Measurements from ENCODE around the gene DNAH8. TPM values are rescaled to one million over a fixed set of nuclear protein-coding genes. Genes with fewer than 3 reads are reported as not detected.

The DNAH8 gene
- total RNA-seq, 1 experiment from 2014 or later: not detected

- CTCF ChIA-PET: no interaction called here
- no peak for TF ChIP-seq EZH2 (IDR thresholded peaks at IDR 0.05; ENCODE audit: low read depth)
- TF ChIP-seq CTCF (conservative IDR thresholded peaks at IDR 0.05): no peak
- no peaks in the 10 kb centered on the region for H3K79me2 ChIP-seq (ENCODE audit: low read depth)
Measured at GRCh38 chr6:38723783-38724182, 8.7 kb downstream of the DNAH8 start.

GRCh38 chr6:38724343-38724742, 9.2 kb downstream of the DNAH8 start:
- no TSS peak for BruUV-seq (replicated peaks)
- Histone ChIP-seq H3K27me3 (ENCODE audit: insufficient read depth, low read depth) (no peaks in the 10 kb centered on the region), H3K4me3 (no peak overlapping the region), H3F3A (ENCODE audit: insufficient read depth, low read depth) (no peaks in the 10 kb centered on the region), H4K20me1 (ENCODE audit: insufficient read depth) (no peaks in the 10 kb centered on the region; the same call in 1 of the 2 replicates), H3K79me2 (ENCODE audit: low read depth) (no peaks in the 10 kb centered on the region), H3K4me1 (replicated peaks; ENCODE audit: insufficient read depth) (no peaks in the 10 kb centered on the region), H3K36me3 (ENCODE audit: low read depth) (no peaks in the 10 kb centered on the region), H3K27ac (no peak overlapping the region), H2AFZ (no peak overlapping the region), H3K9me3 (ENCODE audit: insufficient read depth, low read depth) (no peaks in the 10 kb centered on the region), H3K9me2 (ENCODE audit: insufficient read depth) (no peaks in the 10 kb centered on the region), H3K4me2 (no peak overlapping the region)
- intact Hi-C loops (cut with micrococcal nuclease; ENCODE audit: unreplicated experiment): no loop called here
- ChIA-PET CTCF (no interaction called here), POLR2A (ENCODE audit: unreplicated experiment) (no interaction called here)
- DNase-seq: no peak
- TF ChIP-seq EZH2 (IDR thresholded peaks at IDR 0.05; ENCODE audit: low read depth): no peak
- TF ChIP-seq CTCF (conservative IDR thresholded peaks at IDR 0.05): no peak

More at GRCh38 chr6:38723783-38724182, 8.7 kb downstream of the DNAH8 start:
- H3K4me3 ChIP-seq: no peak overlapping the region
- no TSS peak for BruUV-seq (replicated peaks)
- H3F3A ChIP-seq (ENCODE audit: insufficient read depth, low read depth): no peaks in the 10 kb centered on the region
- H2AFZ ChIP-seq: no peak overlapping the region
- no peaks in the 10 kb centered on the region for H3K9me3 ChIP-seq (ENCODE audit: insufficient read depth, low read depth)
- H3K4me1 ChIP-seq (replicated peaks; ENCODE audit: insufficient read depth): no peaks in the 10 kb centered on the region
- no peaks in the 10 kb centered on the region for H3K36me3 ChIP-seq (ENCODE audit: low read depth)
- no peaks in the 10 kb centered on the region for H4K20me1 ChIP-seq (ENCODE audit: insufficient read depth)
- POLR2A ChIA-PET (ENCODE audit: unreplicated experiment): no interaction called here
- no peak overlapping the region for H3K4me2 ChIP-seq
- intact Hi-C loops (cut with micrococcal nuclease; ENCODE audit: unreplicated experiment): no loop called here
- H3K9me2 ChIP-seq (ENCODE audit: insufficient read depth): no peaks in the 10 kb centered on the region
- no peaks in the 10 kb centered on the region for H3K27me3 ChIP-seq (ENCODE audit: insufficient read depth, low read depth)
- DNase-seq: no peak
- H3K27ac ChIP-seq: no peak overlapping the region

- Histone ChIP-seq H3K4me1 (replicated peaks; ENCODE audit: insufficient read depth) (no peaks in the 10 kb centered on the region), H3K4me2 (no peak overlapping the region), H2AFZ (no peak overlapping the region), H4K20me1 (ENCODE audit: insufficient read depth) (no peaks in the 10 kb centered on the region; the same call in 1 of the 2 replicates), H3K27me3 (ENCODE audit: insufficient read depth, low read depth) (no peaks in the 10 kb centered on the region), H3K27ac (no peak overlapping the region), H3K79me2 (ENCODE audit: low read depth) (no peaks in the 10 kb centered on the region), H3F3A (ENCODE audit: insufficient read depth, low read depth) (no peaks in the 10 kb centered on the region), H3K36me3 (ENCODE audit: low read depth) (no peaks in the 10 kb centered on the region), H3K9me3 (ENCODE audit: insufficient read depth, low read depth) (no peaks in the 10 kb centered on the region), H3K9me2 (ENCODE audit: insufficient read depth) (no peaks in the 10 kb centered on the region), H3K4me3 (no peak overlapping the region)
- no peak for DNase-seq
- CTCF ChIA-PET: no interaction called here
- BruUV-seq (replicated peaks): no TSS peak
- POLR2A ChIA-PET (ENCODE audit: unreplicated experiment): interaction anchor here (0.6 kb wide), 1 partner anchor 344 kb away, joined by 30 read pairs; no protein-coding TSS in a partner anchor
- intact Hi-C loops (cut with micrococcal nuclease; ENCODE audit: unreplicated experiment): no loop called here
- TF ChIP-seq EZH2 (IDR thresholded peaks at IDR 0.05; ENCODE audit: low read depth) (no peak), CTCF (conservative IDR thresholded peaks at IDR 0.05) (no peak)
Measured at GRCh38 chr6:38725414-38726183, 10.5 kb downstream of the DNAH8 start.

Measured in PC-9 (cell line).